Uterus (tissue), 4 donors: ENCODE data around the gene GABRA1. TPM values are rescaled to one million over a fixed set of nuclear protein-coding genes. Genes with fewer than 3 reads are reported as not detected.

ENCODE experiments used
- DNase-seq, 2 donors: peaks; one replicate each; pipeline ENCODE4 v3.0.0-alpha.2; 2019 to 2020
- H3K27ac ChIP-seq, 2 donors: fragments of 200-600 bp; sonication (generic); 1 replicate in 1 of 2; 2 replicates in 1 of 2; pipeline ENCODE4 v1.5.1; 2016 to 2018
- H3K27me3 ChIP-seq, 2 donors: fragments of 200-600 bp; sonication (generic); one replicate each; pipeline ENCODE4 v1.5.1; 2018 to 2019; ENCODE audit warnings: control low read depth in 1 of 2
- H3K36me3 ChIP-seq, 2 donors: fragments of 200-600 bp; sonication (generic); one replicate each; pipeline ENCODE4 v1.5.1; 2019; ENCODE audit warnings: control low read depth in 1 of 2
- H3K4me1 ChIP-seq, 2 donors: fragments of 200-600 bp; sonication (generic); one replicate each; pipeline ENCODE4 v1.5.1; 2018 to 2019; ENCODE audit warnings: control low read depth in 1 of 2
- H3K4me3 ChIP-seq, 2 donors: fragments of 200-600 bp; sonication (generic); 1 replicate in 1 of 2; 2 replicates in 1 of 2; pipeline ENCODE4 v1.5.1; 2018 to 2019; ENCODE audit warnings: mild to moderate bottlenecking in 1 of 2
- H3K9me3 ChIP-seq, 2 donors: fragments of 200-600 bp; sonication (generic); one replicate each; pipeline ENCODE4 v1.5.1; 2019; ENCODE audit warnings: control low read depth in 1 of 2
- POLR2A ChIP-seq, 2 donors: fragments of 450-650 bp; IDR thresholded peaks; one replicate each; pipeline ENCODE4 v1.6.1; 2016; ENCODE audit warnings: antibody characterized with exemption in 2 of 2, mild to moderate bottlenecking in 1 of 2, moderate library complexity in 1 of 2
- intact Hi-C: fragments of 100-400 bp; cut with DNase I; formaldehyde crosslinking; loops from one replicate; pipeline ENCODE4 v1.15.1; 2023; ENCODE audit warnings: low total_unique reads
- total RNA-seq, 4 donors: library from RNA; depleted of rRNA in 3 of 4; stranded (reverse); fragments of >200 nt in 3 of 4; gene quantifications; one replicate each; pipeline versions ENCODE4 v1.1.0 to v1.2.4, GENCODE V29; 2014 to 2023
- TF ChIP-seq, protein P1 (sequence below), 4 experiments: fragments of 200-600 bp in 2 of 4; fragments of 450-650 bp in 2 of 4; sonication (generic) in 2 of 4; IDR thresholded peaks; one replicate each; pipeline ENCODE4 v1.5.1; 2016 to 2019; ENCODE audit warnings: antibody characterized with exemption in 4 of 4, mild to moderate bottlenecking in 2 of 4, moderate library complexity in 1 of 4
- donor health status: DM: yes; HTN: yes; CAD: no.

GABRA1 gene
- total RNA-seq, 4 donors from 2014 or later = 1.7 TPM; not detected in 3

DNA sequence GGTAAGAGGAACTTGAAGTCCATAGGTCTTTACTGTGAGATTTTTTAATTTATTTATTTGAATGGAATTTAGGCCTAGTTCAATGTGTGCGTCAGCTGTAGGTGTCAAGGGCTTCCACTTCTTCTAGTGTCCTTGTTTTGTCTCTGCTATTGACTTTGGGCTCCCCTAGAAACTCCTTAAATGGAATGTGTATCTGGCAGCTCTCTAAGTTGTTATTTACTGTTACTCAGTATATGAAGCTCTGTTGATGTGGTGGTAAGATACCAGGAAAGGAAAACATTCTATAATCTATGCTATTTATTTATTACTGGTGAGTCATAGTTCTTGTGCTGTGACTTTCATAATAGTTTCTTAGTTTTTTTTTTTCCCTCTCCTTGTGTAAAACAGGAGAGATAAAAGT is 97.1 kb downstream of the GABRA1 start:
- Histone ChIP-seq H3K27me3 (no peaks in the 10 kb centered on the region), H3K9me3 (no peaks in the 10 kb centered on the region), H3K4me3 (no peak overlapping the region), H3K27ac (no peak overlapping the region), H3K4me1 (no peaks in the 10 kb centered on the region), H3K36me3 (no peaks in the 10 kb centered on the region)
- no peak for DNase-seq
- no peak for TF ChIP-seq POLR2A (IDR thresholded peaks at IDR 0.05)
- TF ChIP-seq, protein P1, sequence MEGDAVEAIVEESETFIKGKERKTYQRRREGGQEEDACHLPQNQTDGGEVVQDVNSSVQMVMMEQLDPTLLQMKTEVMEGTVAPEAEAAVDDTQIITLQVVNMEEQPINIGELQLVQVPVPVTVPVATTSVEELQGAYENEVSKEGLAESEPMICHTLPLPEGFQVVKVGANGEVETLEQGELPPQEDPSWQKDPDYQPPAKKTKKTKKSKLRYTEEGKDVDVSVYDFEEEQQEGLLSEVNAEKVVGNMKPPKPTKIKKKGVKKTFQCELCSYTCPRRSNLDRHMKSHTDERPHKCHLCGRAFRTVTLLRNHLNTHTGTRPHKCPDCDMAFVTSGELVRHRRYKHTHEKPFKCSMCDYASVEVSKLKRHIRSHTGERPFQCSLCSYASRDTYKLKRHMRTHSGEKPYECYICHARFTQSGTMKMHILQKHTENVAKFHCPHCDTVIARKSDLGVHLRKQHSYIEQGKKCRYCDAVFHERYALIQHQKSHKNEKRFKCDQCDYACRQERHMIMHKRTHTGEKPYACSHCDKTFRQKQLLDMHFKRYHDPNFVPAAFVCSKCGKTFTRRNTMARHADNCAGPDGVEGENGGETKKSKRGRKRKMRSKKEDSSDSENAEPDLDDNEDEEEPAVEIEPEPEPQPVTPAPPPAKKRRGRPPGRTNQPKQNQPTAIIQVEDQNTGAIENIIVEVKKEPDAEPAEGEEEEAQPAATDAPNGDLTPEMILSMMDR (IDR thresholded peaks at IDR 0.05) = no peak
- intact Hi-C loops = no loop called here

DNA sequence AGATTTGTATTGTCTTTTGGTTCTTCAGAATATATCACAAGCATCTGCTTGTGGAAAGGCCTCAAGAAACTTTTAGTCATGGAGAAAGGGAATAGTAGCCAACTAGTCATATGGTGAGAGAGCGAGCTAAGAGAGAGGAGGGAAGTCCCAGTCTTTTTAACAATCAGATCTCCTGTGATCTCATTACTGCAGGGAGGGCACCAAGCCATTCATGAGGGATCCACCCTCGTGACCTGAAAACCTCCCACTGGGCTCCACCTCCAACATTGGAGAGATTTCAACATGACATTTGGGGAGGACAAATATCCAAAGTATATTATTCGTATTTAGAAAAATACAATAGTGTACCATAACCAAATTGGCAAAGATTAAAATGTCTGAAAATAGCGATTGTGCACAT is 99.0 kb downstream of the GABRA1 start:
- Histone ChIP-seq H3K4me1 (no peaks in the 10 kb centered on the region), H3K27ac (no peak overlapping the region), H3K27me3 (no peaks in the 10 kb centered on the region), H3K4me3 (no peak overlapping the region), H3K9me3 (no peaks in the 10 kb centered on the region), H3K36me3 (no peaks in the 10 kb centered on the region)
- intact Hi-C loops = no loop called here
- no peak for DNase-seq
- TF ChIP-seq, protein P1 (IDR thresholded peaks at IDR 0.05) = no peak

Other genes starting within 250 kb of the GABRA1 start
- gene GABRA6, start 162.4 kb upstream of the GABRA1 start, total RNA-seq = not detected
- gene GABRG2, start 219.7 kb downstream of the GABRA1 start, total RNA-seq = under 1 TPM in 1 of 4 donors, not detected in 3; 0.14 TPM